Liver (tissue), 9 donors: Measurements from ENCODE around the gene FN1. TPM values are rescaled to one million over a fixed set of nuclear protein-coding genes. Genes with fewer than 3 reads are reported as not detected.

Source experiments
- DNase-seq: peaks from one replicate; pipeline ENCODE4 v3.0.0-alpha.2; 2017; ENCODE audit warnings: low spot score
- H3K27ac ChIP-seq, 2 donors: one replicate each; pipeline ENCODE4 v1.7.0; 2013; ENCODE audit warnings: inconsistent platforms in 2 of 2, low read length in 2 of 2, control low read depth in 1 of 2, low read depth in 1 of 2, mild to moderate bottlenecking in 1 of 2
- H3K27me3 ChIP-seq, 4 donors: one replicate each; pipeline versions ENCODE4 v1.6.1 to v1.7.0; 2013; ENCODE audit warnings: low read length in 3 of 4, inconsistent platforms in 1 of 4, mild to moderate bottlenecking in 1 of 4, moderate library complexity in 1 of 4; ENCODE audit not compliant: control insufficient read depth in 4 of 4, insufficient read depth in 4 of 4
- H3K36me3 ChIP-seq, 4 donors: one replicate each; pipeline versions ENCODE4 v1.6.1 to v1.7.0; 2013; ENCODE audit warnings: low read length in 3 of 4, mild to moderate bottlenecking in 3 of 4, low read depth in 1 of 4, moderate library complexity in 1 of 4; ENCODE audit not compliant: control insufficient read depth in 4 of 4, insufficient read depth in 3 of 4
- H3K4me1 ChIP-seq, 4 donors: one replicate each; pipeline versions ENCODE4 v1.6.1 to v1.7.0; 2013; ENCODE audit warnings: low read length in 3 of 4, mild to moderate bottlenecking in 3 of 4, moderate library complexity in 1 of 4; ENCODE audit not compliant: control insufficient read depth in 4 of 4, insufficient read depth in 4 of 4
- H3K4me3 ChIP-seq, 3 donors: one replicate each; pipeline versions ENCODE4 v1.6.1 to v1.7.0; 2013; ENCODE audit warnings: low read length in 3 of 3, control low read depth in 1 of 3, low read depth in 1 of 3, mild to moderate bottlenecking in 1 of 3
- H3K9ac ChIP-seq, 2 donors: one replicate each; pipeline ENCODE4 v1.7.0; 2013; ENCODE audit warnings: low read length in 2 of 2, mild to moderate bottlenecking in 2 of 2, moderate library complexity in 2 of 2, control low read depth in 1 of 2, low read depth in 1 of 2
- H3K9me3 ChIP-seq, 4 donors: one replicate each; pipeline versions ENCODE4 v1.6.1 to v1.7.0; 2013; ENCODE audit warnings: low read length in 3 of 4; ENCODE audit not compliant: control insufficient read depth in 4 of 4
- EGR1 ChIP-seq, 2 donors: IDR thresholded peaks; 2 replicates each; pipeline ENCODE4 v1.6.1; 2016 to 2018; ENCODE audit warnings: antibody characterized with exemption in 2 of 2, low read depth in 2 of 2
- FOXA1 ChIP-seq: IDR thresholded peaks from 2 replicates; pipeline ENCODE4 v1.6.1; 2016; ENCODE audit warnings: antibody characterized with exemption
- FOXA2 ChIP-seq: IDR thresholded peaks from 2 replicates; pipeline ENCODE4 v1.6.1; 2016; ENCODE audit warnings: antibody characterized with exemption
- GABPA ChIP-seq, 2 donors: IDR thresholded peaks in 1 of 2; conservative IDR thresholded peaks in 1 of 2; 2 replicates each; pipeline ENCODE4 v1.6.1; 2016; ENCODE audit warnings: antibody characterized with exemption in 2 of 2, mild to moderate bottlenecking in 1 of 2, moderate library complexity in 1 of 2
- HNF4A ChIP-seq, 2 donors: conservative IDR thresholded peaks; 2 replicates each; pipeline ENCODE4 v1.6.1; 2016; ENCODE audit warnings: antibody characterized with exemption in 2 of 2, mild to moderate bottlenecking in 2 of 2
- HNF4G ChIP-seq: IDR thresholded peaks from 2 replicates; pipeline ENCODE4 v1.6.1; 2016; ENCODE audit warnings: antibody characterized with exemption
- JUND ChIP-seq, 2 donors: IDR thresholded peaks; 2 replicates each; pipeline ENCODE4 v1.6.1; 2016; ENCODE audit warnings: antibody characterized with exemption in 2 of 2
- NR2F2 ChIP-seq: IDR thresholded peaks from 2 replicates; pipeline ENCODE4 v1.6.1; 2016; ENCODE audit warnings: antibody characterized with exemption
- RAD21 ChIP-seq, 2 donors: IDR thresholded peaks; 2 replicates each; pipeline ENCODE4 v1.6.1; 2016; ENCODE audit warnings: antibody characterized with exemption in 2 of 2, mild to moderate bottlenecking in 2 of 2
- RXRA ChIP-seq, 2 donors: IDR thresholded peaks; 2 replicates each; pipeline ENCODE4 v1.6.1; 2017 to 2018; ENCODE audit warnings: antibody characterized with exemption in 2 of 2, mild to moderate bottlenecking in 1 of 2
- SP1 ChIP-seq: IDR thresholded peaks from 2 replicates; pipeline ENCODE4 v1.6.1; 2018; ENCODE audit warnings: antibody characterized with exemption, mild to moderate bottlenecking
- TAF1 ChIP-seq: conservative IDR thresholded peaks from 2 replicates; pipeline ENCODE4 v1.6.1; 2016; ENCODE audit warnings: antibody characterized with exemption, mild to moderate bottlenecking
- YY1 ChIP-seq: IDR thresholded peaks from 2 replicates; pipeline ENCODE4 v1.6.1; 2016; ENCODE audit warnings: antibody characterized with exemption, mild to moderate bottlenecking
- WGBS: extraction: QIAGEN DNeasy Blood & Tissue Kit; methylation state at CpG from one replicate; pipeline ENCODE4 v1.1.7; 2013; 5-methylcytosine and 5-hydroxymethylcytosine counted together
- polyA plus RNA-seq, 2 donors: library from polyadenylated mRNA; stranded (reverse) in 1 of 2; unstranded in 1 of 2; fragments of 200-250 nt in 1 of 2; fragments of >200 nt in 1 of 2; fragmentation: Nextera tagmentation in 1 of 2; extraction: Ambion mirVana in 1 of 2; gene quantifications; one replicate each; pipeline versions ENCODE4 v1.2.1 to v1.2.3, GENCODE V29; 2013 to 2015
- total RNA-seq, 2 donors: library from RNA; depleted of rRNA; stranded (reverse); fragments of >200 nt; gene quantifications; one replicate each; pipeline ENCODE4 v1.2.3, GENCODE V29; 2014
- TF ChIP-seq, protein P1 (sequence below): IDR thresholded peaks from 2 replicates; pipeline ENCODE4 v1.6.1; 2016; ENCODE audit warnings: antibody characterized with exemption
- TF ChIP-seq, protein P2 (sequence below): IDR thresholded peaks from 2 replicates; pipeline ENCODE4 v1.6.1; 2016; ENCODE audit warnings: antibody characterized with exemption
- TF ChIP-seq, protein P3 (sequence below): fragments of 150-350 bp; IDR thresholded peaks from 2 replicates; pipeline ENCODE4 v1.5.1; 2017; ENCODE audit warnings: improper control_type of control experiment, low read depth, low read length; ENCODE audit not compliant: missing input control
- TF ChIP-seq, protein P4 (sequence below): IDR thresholded peaks from 2 replicates; pipeline ENCODE4 v1.6.1; 2016; ENCODE audit warnings: antibody characterized with exemption
- donor health status: healthy.
- donor health status: healthy.
- donor health status: healthy.
- donor health status: healthy.
- donor health status: healthy.

FN1 gene
- total and polyA plus RNA-seq, 4 donors, result 545 to 1,402 (median 837) TPM

DNA sequence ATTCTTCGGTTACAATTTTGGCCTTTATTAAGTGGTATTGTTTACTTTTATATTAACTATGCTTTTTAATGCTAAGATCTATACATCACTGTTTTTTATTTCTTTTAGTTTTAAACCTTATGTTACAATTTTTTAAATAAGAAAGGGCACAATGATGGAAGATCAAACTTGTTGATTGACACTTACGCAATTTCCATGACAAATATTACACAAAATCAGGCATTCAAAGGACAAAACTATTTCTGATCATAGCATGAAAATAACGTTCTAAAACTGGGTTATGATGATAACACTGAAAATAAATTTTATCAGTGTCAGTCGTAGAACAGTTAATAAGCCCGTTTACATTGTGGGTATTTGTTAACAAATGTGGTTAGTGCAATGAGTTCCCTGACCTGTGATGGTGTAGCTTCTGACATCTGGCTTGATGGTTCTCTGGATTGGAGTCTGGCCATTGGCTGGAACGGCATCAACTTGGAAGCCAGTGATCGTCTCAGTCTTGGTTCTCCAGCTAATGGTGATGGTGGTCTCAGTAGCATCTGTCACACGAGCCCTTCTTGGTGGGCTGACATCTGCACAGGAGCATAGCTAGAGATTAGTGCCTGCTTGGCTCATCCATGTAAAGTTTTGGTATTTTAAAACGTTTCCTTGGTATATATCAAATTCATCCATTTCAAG is 59.6 kb downstream of the FN1 start:
- DNase-seq, result no peak
- 68% methylated on average over 9 of the region's 9 CpGs for WGBS
- Histone ChIP-seq H3K4me3 (no peak overlapping the region), H3K4me1 (no peaks in the 10 kb centered on the region), H3K9me3 (no peaks in the 10 kb centered on the region), H3K9ac (no peak overlapping the region), H3K27me3 (no peaks in the 10 kb centered on the region), H3K27ac (no peak overlapping the region), H3K36me3 (peaks cover 19 to 92% (median 87%) of the 10 kb centered on the region in 4 donors)
- TF ChIP-seq, protein P1, sequence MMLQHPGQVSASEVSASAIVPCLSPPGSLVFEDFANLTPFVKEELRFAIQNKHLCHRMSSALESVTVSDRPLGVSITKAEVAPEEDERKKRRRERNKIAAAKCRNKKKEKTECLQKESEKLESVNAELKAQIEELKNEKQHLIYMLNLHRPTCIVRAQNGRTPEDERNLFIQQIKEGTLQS, result no peak
- TF ChIP-seq EGR1 (IDR thresholded peaks at IDR 0.05; ENCODE audit: low read depth in 2 of 2) (no peak), TAF1 (no peak), FOXA2 (no peak), YY1 (no peak), HNF4A (conservative IDR thresholded peaks at IDR 0.05) (no peak), RAD21 (IDR thresholded peaks at IDR 0.05) (no peak)
- TF ChIP-seq, protein P2, sequence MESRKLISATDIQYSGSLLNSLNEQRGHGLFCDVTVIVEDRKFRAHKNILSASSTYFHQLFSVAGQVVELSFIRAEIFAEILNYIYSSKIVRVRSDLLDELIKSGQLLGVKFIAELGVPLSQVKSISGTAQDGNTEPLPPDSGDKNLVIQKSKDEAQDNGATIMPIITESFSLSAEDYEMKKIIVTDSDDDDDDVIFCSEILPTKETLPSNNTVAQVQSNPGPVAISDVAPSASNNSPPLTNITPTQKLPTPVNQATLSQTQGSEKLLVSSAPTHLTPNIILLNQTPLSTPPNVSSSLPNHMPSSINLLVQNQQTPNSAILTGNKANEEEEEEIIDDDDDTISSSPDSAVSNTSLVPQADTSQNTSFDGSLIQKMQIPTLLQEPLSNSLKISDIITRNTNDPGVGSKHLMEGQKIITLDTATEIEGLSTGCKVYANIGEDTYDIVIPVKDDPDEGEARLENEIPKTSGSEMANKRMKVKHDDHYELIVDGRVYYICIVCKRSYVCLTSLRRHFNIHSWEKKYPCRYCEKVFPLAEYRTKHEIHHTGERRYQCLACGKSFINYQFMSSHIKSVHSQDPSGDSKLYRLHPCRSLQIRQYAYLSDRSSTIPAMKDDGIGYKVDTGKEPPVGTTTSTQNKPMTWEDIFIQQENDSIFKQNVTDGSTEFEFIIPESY, result no peak
- TF ChIP-seq, protein P3, sequence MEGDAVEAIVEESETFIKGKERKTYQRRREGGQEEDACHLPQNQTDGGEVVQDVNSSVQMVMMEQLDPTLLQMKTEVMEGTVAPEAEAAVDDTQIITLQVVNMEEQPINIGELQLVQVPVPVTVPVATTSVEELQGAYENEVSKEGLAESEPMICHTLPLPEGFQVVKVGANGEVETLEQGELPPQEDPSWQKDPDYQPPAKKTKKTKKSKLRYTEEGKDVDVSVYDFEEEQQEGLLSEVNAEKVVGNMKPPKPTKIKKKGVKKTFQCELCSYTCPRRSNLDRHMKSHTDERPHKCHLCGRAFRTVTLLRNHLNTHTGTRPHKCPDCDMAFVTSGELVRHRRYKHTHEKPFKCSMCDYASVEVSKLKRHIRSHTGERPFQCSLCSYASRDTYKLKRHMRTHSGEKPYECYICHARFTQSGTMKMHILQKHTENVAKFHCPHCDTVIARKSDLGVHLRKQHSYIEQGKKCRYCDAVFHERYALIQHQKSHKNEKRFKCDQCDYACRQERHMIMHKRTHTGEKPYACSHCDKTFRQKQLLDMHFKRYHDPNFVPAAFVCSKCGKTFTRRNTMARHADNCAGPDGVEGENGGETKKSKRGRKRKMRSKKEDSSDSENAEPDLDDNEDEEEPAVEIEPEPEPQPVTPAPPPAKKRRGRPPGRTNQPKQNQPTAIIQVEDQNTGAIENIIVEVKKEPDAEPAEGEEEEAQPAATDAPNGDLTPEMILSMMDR, result no peak

DNA sequence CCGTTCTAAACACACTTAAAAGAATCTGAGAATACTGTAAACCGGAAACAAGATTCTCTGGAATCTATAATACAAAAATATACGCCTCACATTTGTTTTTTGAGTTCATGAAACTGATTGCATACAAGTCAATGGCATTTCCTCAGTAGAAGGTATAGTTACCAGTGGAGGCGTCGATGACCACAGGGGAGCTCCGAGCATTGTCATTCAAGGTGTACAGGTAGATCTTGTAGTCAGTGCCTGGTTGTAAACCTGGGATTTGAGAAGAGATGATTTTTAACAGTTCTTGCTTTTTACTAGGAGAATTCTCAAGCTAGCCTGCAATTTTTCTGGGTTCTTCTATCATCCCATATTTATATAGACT is 60.4 kb downstream of the FN1 start:
- H3K9ac ChIP-seq, result no peak overlapping the region
- DNase-seq, result no peak
- no peak overlapping the region for H3K4me3 ChIP-seq
- WGBS, result 98% methylated on average over 6 of the region's 6 CpGs
- no peaks in the 10 kb centered on the region for H3K27me3 ChIP-seq
- TF ChIP-seq FOXA1, result no peak
- no peak for TF ChIP-seq HNF4G
- no peak for TF ChIP-seq RXRA (IDR thresholded peaks at IDR 0.05)
- TF ChIP-seq, protein P4, sequence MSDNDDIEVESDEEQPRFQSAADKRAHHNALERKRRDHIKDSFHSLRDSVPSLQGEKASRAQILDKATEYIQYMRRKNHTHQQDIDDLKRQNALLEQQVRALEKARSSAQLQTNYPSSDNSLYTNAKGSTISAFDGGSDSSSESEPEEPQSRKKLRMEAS, result no peak
- TF ChIP-seq SP1, result no peak
- TF ChIP-seq GABPA (IDR thresholded peaks at IDR 0.05 in 1 of 2, conservative IDR thresholded peaks at IDR 0.05 in 1 of 2), result no peak
- TF ChIP-seq NR2F2, result no peak
- TF ChIP-seq TAF1, result no peak
- TF ChIP-seq, protein P1, result no peak
- TF ChIP-seq, protein P3, result no peak
- no peak for TF ChIP-seq EGR1 (IDR thresholded peaks at IDR 0.05; ENCODE audit: low read depth in 2 of 2)
- no peak for TF ChIP-seq JUND (IDR thresholded peaks at IDR 0.05)
- TF ChIP-seq FOXA2, result no peak
- H3K36me3 ChIP-seq, result peaks cover 16 to 89% (median 84%) of the 10 kb centered on the region in 4 donors
- no peaks in the 10 kb centered on the region for H3K4me1 ChIP-seq
- no peaks in the 10 kb centered on the region for H3K9me3 ChIP-seq
- no peak overlapping the region for H3K27ac ChIP-seq
